ENCODE data around the gene TEP1.

DNA sequence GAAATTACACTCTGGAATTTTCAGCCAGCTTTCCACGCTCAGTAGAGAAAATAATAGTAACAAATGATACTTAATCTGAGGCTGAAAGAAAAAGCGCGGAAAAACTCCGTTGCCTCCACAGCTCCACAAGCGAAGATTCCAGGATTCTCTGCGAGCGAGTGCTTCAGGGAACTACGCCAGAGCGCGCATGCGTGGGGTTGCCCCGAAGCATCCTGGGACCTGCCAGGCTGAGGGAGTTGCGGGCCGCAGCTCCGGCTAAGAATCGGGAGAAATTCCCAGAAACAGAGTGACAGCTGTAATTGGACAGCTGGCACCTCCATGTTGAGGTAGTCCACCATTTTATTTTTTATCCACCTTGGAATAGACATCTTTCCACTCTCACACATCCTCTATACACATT, 95.6 kb downstream of the TEP1 start:
- TF ChIP-seq CTCF (IDR thresholded peaks at IDR 0.05) (no peak), ZFX (IDR thresholded peaks at IDR 0.05; ENCODE audit: borderline replicate concordance) (no peak)
